HG02885 (cell line): Measurements from ENCODE around the gene TIMM44.

Source experiments
- ATAC-seq: cut with Tn5 transposase; IDR thresholded peaks from one replicate; pipeline ENCODE4 v1.9.1; 2021; ENCODE audit warnings: mild to moderate bottlenecking; ENCODE audit not compliant: unreplicated experiment, poor library complexity

Gene TIMM44

GRCh38 chr19:7917267-7918061 lies 26.0 kb downstream of the TIMM44 start:
- no peak for ATAC-seq

DNA sequence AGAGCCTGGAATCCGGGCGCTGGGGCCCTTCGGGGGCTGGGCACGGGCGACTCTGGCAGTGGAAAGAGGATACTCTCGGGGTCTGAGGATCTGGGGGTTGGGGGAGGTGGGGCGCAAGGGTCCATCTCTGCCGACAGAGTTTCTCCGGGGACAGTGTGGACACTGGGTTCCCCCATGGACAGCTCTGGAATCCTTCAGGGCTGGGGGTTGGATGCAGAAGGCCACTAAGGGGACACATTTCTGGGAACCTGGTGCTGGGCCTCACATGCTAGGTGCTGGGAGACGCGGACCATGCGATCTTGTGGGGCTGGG lies 26.6 kb downstream of the TIMM44 start:
- no peak for ATAC-seq

DNA sequence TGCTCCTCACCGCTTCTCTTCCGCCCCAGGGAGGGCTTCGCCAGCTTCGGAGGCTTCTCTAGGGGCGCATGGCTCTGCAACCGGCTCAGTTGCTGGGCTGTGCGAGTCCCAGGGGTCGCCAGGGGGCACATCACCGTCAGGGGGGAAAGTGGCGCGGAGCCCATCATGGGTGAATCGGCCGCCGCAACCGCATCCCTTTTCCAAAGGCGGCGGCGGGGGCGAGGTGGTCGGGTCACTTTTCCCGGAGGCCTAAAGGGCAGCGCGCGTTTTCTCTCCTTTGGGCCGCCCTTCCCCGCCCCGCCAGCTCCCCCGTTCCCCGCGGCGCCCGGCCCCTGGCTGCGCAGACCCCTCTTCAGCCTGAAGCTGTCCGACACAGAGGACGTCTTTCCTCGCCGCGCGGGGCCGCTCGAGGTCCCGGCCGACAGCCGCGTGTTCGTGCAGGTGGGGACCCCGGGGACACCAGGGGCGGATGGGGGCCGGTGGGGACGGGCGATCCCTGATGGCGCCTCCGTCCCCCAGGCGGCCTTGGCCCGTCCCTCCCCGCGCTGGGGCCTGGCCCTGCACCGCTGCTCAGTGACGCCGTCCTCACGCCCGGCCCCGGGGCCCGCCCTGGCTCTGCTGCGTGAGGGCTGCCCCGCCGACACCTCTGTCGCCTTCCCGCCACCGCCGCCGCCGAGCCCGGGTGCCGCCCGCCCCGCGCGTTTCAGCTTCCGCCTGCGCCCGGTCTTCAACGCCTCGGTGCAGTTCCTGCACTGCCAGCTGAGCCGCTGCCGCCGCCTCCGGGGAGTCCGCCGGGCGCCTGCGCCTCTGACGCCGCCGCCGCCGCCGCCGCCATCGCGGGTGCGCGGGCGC lies 27.1 kb downstream of the TIMM44 start:
- no peak for ATAC-seq

GRCh38 chr19:7915250-7916102 lies 28.0 kb downstream of the TIMM44 start:
- no peak for ATAC-seq

DNA sequence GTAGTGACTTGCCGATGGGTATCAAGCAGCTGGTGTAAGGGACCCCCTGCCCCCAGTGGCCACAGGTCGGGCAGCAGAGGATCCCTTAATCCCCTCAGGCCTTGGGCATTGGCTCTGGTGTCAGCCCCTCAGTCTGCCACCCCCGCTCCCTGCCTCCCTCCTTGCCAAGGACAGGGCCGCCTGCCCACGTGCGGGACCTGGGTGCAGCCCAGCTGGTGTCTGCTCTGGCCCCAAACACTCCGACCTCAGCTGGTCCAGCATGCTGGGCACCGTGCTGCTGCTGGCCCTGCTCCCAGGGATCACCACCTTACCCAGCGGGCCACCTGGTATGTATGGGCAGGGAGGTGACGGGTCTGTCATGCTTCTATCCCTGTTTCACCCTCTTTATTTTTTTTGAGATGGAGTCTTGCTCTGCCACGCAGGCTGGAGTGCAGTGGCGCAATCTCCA lies 28.8 kb downstream of the TIMM44 start, which contains the start of gene TGFBR3L:
Gene TGFBR3L, plus strand, starts transcription at position 233 of the 448 bp plus-strand sequence.
- no peak for ATAC-seq

- no peak for ATAC-seq
Observed at GRCh38 chr19:7914099-7914498, 29.4 kb downstream of the TIMM44 start.

GRCh38 chr19:7913652-7914051 lies 29.8 kb downstream of the TIMM44 start:
- ATAC-seq = no peak

- no peak for ATAC-seq
Observed at GRCh38 chr19:7912697-7913564, 30.5 kb downstream of the TIMM44 start.

DNA sequence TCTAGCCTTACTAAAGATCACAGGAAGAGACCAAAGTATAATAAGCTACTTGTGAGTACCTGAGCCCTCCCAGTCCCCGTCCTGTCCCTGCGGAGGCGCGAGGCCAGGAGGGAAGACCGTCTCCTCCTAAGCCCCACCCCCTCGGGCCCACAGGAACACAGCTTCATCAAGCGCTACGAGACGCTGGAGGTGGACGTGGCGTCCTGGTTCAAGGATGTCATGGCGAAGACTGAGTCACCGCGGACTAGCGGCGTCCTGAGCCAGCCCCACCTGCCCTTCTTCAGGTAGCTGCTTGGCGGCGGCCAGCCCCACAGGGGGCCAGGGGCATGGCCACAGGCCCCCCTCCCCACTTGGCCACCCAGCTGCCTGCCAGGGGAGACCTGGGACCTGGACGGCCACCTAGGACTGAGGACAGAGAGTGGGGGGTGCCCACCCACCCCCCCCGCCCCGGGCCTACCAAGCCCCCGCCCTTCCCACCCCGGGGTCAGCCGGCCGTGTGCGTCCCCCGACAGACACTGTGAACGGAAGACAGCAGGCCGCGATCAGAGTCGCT lies 31.2 kb downstream of the TIMM44 start:
- no peak for ATAC-seq

GRCh38 chr19:7911508-7912143 lies 31.8 kb downstream of the TIMM44 start:
- no peak for ATAC-seq

- no peak for ATAC-seq
Observed at GRCh38 chr19:7910321-7911161, 32.9 kb downstream of the TIMM44 start.

- ATAC-seq = no peak
Observed at GRCh38 chr19:7909471-7910067, 33.9 kb downstream of the TIMM44 start.

DNA sequence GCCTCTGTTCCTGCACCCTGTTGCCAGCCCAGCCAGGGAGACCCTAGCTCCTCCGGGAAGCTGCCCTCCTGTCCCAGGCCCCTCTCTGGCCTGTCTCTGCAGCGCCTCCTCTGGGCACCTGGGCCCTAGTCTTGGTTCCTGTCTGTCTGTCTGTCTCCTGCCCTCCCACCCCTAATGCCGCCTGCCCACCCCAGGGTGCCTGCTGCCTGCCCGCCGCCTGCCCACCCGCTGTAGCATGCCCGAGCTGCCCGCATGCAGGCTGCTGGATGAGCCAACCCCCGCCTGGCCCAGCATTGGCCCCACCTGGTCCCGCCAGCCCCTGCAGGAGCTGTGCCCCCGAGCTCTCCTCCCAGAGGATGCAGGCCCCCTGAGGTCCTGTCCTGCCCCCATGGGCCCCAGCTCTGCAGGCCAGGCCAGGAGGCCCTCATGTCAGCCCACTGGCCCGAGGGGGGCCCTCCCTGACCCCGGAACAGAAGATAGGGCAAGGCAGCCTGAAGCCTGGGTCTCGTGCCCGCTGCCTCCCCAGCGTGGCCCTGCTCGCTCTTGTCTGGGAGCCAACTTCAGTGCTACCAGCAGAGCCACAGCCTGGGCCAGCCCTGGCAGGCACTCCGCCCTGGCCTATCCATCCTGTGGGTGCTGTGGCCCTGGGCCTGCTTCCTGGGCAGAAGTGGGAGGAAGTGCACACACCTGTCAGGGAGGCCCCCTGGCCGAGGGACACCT lies 34.6 kb downstream of the TIMM44 start:
- ATAC-seq = no peak

DNA sequence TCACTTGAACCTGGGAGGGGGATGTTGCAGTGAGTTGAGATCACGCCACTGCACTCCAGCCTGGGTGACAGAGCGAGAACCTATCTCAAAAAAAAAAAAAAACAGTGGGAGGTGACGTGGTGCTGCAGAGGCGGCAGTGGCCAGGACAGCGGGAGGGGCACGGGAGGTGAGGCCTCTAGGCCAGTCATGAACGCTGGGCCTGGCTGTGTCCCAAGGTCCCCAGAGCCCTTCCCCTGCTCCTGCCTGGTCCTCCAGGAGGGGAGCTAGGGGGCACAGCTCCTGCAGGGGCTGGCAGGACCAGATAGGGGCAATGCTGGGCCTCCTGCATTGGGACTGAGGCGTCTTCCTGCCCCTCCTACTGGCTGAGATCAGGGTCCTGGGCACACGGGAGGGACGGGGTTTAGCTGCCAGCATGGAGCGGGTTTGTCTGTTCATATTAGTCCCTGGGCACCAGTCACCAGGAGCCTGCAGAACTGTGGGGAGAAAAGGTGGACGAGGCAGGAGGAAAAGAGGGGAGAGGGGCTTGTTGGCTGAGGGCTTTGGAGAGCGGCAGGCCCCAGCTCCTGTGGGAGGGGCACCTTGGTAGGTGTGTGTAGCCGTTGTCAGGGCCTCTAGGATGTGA lies 35.3 kb downstream of the TIMM44 start:
- ATAC-seq = no peak

DNA sequence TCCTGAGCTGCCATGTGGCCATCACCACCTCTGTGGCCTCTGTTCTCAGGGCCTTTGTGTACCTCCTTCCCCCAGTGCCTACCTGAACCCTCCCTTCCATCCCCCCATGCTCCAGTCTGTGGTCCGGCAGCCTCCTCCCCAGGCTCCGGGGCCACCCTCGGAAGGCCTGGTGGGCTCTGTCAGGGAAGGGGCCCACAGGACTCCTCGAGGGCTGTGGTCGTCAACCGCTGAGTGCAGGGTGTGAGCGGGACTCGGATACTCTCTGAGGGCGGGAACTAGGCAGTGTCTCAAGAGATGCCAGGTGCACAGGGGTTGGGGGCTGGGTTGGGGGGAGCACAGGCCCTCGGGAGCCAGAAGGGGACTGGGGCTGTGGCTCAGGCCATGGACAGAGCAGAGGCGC lies 35.9 kb downstream of the TIMM44 start:
- ATAC-seq = no peak

- no peak for ATAC-seq
Observed at GRCh38 chr19:7907122-7907521, 36.3 kb downstream of the TIMM44 start.

- ATAC-seq = no peak
Observed at GRCh38 chr19:7905859-7906258, 37.6 kb downstream of the TIMM44 start.
